Right atrium auricular region (tissue), 2 donors: ENCODE measurements around the gene GPD1L. TPM values are rescaled to one million over a fixed set of nuclear protein-coding genes. Genes with fewer than 3 reads are reported as not detected.
"Not testable (repeated sequence)": the region's sequence is repeated elsewhere in the genome, so short reads cannot be mapped to it uniquely, and the experiment has no call there.

Experiments
- DNase-seq: peaks from one replicate; pipeline ENCODE4 v3.0.0-alpha.2; 2019; ENCODE audit warnings: low spot score
- H3K27ac ChIP-seq, 2 donors: fragments of 200-600 bp; sonication (generic); 1 replicate in 1 of 2; 2 replicates in 1 of 2; pipeline ENCODE4 v1.5.1; 2016 to 2019
- H3K27me3 ChIP-seq, 2 donors: fragments of 200-600 bp; sonication (generic); one replicate each; pipeline versions ENCODE4 v1.5.1 to v1.6.0; 2017 to 2019
- H3K36me3 ChIP-seq: fragments of 200-600 bp; sonication (generic); one replicate; pipeline ENCODE4 v1.5.1; 2016
- H3K4me1 ChIP-seq, 2 donors: fragments of 200-600 bp; sonication (generic); one replicate each; pipeline versions ENCODE4 v1.5.1 to v1.6.0; 2017 to 2019
- H3K4me3 ChIP-seq, 2 donors: fragments of 200-600 bp; sonication (generic); 1 replicate in 1 of 2; 2 replicates in 1 of 2; pipeline ENCODE4 v1.5.1; 2017 to 2019; ENCODE audit warnings: mild to moderate bottlenecking in 1 of 2, moderate library complexity in 1 of 2
- H3K9me3 ChIP-seq, 2 donors: fragments of 200-600 bp; sonication (generic); one replicate each; pipeline ENCODE4 v1.5.1; 2019
- total RNA-seq, 2 donors: library from RNA; depleted of rRNA; stranded (reverse); fragments of >200 nt; gene quantifications; one replicate each; pipeline ENCODE4 v1.1.0, GENCODE V29; 2016
- TF ChIP-seq, protein P1 (sequence below), 2 donors: fragments of 200-600 bp; sonication (generic); IDR thresholded peaks; one replicate each; pipeline ENCODE4 v1.5.1; 2019; ENCODE audit warnings: antibody characterized with exemption in 2 of 2

Gene GPD1L
- total RNA-seq = 100 to 1,000 TPM; 194 to 275 TPM

GRCh38 chr3:32106132-32106928 is at the start of gene GPD1L:
GPD1L (plus strand) TSS chr3:32106620; CDS start chr3:32106712, 92 bp downstream.
- peak within 1 kb of the TSS; percentile 81 to 95 for H3K27ac ChIP-seq
- peak within 1 kb of the TSS; percentile 84 to 95 for H3K4me3 ChIP-seq
- peaks cover 0 to 20% of the 10 kb centered on the region in 2 donors for H3K9me3 ChIP-seq
- no peaks in the 10 kb centered on the region for H3K36me3 ChIP-seq
- TF ChIP-seq, protein P1, sequence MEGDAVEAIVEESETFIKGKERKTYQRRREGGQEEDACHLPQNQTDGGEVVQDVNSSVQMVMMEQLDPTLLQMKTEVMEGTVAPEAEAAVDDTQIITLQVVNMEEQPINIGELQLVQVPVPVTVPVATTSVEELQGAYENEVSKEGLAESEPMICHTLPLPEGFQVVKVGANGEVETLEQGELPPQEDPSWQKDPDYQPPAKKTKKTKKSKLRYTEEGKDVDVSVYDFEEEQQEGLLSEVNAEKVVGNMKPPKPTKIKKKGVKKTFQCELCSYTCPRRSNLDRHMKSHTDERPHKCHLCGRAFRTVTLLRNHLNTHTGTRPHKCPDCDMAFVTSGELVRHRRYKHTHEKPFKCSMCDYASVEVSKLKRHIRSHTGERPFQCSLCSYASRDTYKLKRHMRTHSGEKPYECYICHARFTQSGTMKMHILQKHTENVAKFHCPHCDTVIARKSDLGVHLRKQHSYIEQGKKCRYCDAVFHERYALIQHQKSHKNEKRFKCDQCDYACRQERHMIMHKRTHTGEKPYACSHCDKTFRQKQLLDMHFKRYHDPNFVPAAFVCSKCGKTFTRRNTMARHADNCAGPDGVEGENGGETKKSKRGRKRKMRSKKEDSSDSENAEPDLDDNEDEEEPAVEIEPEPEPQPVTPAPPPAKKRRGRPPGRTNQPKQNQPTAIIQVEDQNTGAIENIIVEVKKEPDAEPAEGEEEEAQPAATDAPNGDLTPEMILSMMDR (IDR thresholded peaks at IDR 0.05) = peak in 1 of 2 donors; percentile 10
- peaks cover 0 to 49% of the 10 kb centered on the region in 2 donors for H3K4me1 ChIP-seq
- peak; percentile 92 for DNase-seq
- no peaks in the 10 kb centered on the region for H3K27me3 ChIP-seq

DNA sequence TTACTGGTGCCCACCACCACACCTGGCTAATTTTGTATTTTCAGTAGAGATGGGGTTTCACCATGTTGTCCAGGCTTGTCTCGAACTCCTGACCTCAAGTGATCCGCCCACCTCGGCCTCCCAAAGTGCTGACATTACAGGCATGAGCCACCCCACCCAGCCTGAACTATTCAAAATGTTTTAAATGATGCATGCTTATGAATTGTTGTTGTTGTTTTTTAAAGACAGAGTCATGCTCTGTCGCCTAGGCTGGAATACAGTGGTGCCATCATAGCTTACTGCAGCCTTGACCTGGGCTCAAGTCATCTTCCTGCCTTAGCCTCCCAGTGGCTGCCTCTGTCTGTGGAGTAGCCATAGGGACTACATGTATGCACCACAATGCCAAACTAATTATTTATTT is 48.0 kb upstream of the GPD1L start:
- H3K4me3 ChIP-seq, H3K27ac ChIP-seq, H3K4me1 ChIP-seq, H3K27me3 ChIP-seq, H3K9me3 ChIP-seq, DNase-seq, H3K36me3 ChIP-seq: not testable (repeated sequence)

GRCh38 chr3:32062950-32063582 is 43.4 kb upstream of the GPD1L start:
- no peaks in the 10 kb centered on the region for H3K9me3 ChIP-seq
- no peak for DNase-seq
- TF ChIP-seq, protein P1 (IDR thresholded peaks at IDR 0.05) = no peak
- H3K36me3 ChIP-seq = no peaks in the 10 kb centered on the region
- no peak overlapping the region for H3K4me3 ChIP-seq
- no peak overlapping the region for H3K27ac ChIP-seq
- no peaks in the 10 kb centered on the region for H3K4me1 ChIP-seq
- H3K27me3 ChIP-seq = no peaks in the 10 kb centered on the region

DNA sequence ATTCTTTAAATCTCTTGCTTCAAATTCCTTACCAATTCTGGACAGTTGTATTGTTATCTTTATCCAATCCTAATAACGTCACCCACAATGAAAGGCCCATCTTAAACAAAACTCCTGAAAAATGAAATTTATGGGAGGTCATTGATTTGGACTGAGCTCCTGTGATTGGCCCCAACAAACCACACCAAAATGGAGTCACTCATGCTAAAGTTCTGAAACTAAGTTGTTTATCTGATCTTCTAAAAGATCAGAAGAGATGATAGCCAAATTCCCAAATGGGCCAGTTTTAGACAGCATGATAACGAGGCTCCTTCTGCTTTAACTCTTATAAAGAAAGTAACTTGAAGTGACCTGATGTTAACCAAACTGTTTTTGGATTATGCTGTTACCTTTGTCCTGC is 39.7 kb upstream of the GPD1L start:
- no peak overlapping the region for H3K27ac ChIP-seq
- TF ChIP-seq, protein P1 (IDR thresholded peaks at IDR 0.05) = no peak
- no peaks in the 10 kb centered on the region for H3K4me1 ChIP-seq
- no peaks in the 10 kb centered on the region for H3K9me3 ChIP-seq
- H3K36me3 ChIP-seq = no peaks in the 10 kb centered on the region
- no peak for DNase-seq
- H3K4me3 ChIP-seq = no peak overlapping the region
- H3K27me3 ChIP-seq = no peaks in the 10 kb centered on the region

GRCh38 chr3:32074194-32074593 is 32.2 kb upstream of the GPD1L start:
- H3K36me3 ChIP-seq, H3K27me3 ChIP-seq, H3K4me1 ChIP-seq, H3K27ac ChIP-seq, H3K4me3 ChIP-seq, H3K9me3 ChIP-seq, DNase-seq: not testable (repeated sequence)

DNA sequence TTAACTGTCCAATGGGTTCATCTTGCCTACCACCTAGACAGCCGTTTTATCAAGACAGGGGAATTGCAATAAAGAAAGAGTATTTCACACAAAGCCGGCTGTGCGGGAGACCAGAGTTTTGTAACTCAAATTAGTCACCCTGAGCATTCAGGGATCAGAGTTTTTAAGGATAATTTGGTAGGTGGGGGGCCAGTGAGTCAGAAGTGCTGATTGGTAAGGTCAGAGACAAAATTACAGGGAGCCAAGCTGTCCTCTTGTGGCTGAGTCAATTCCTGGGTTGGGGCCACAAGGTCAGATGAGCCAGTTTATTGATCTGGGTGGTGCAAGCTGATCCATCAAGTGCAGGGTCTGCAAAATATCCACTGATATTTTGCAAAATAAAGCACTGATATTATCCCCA is 29.9 kb upstream of the GPD1L start:
- Histone ChIP-seq H3K9me3 (no peaks in the 10 kb centered on the region), H3K27me3 (no peaks in the 10 kb centered on the region), H3K4me1 (no peaks in the 10 kb centered on the region), H3K27ac (no peak overlapping the region), H3K36me3 (no peaks in the 10 kb centered on the region), H3K4me3 (no peak overlapping the region)
- DNase-seq = no peak
- TF ChIP-seq, protein P1 (IDR thresholded peaks at IDR 0.05) = no peak
